Endothelial cell (in vitro differentiated cells): ENCODE data around the gene FAM98B. TPM values are rescaled to one million over a fixed set of nuclear protein-coding genes. Genes with fewer than 3 reads are reported as not detected.

Source experiments
- DNase-seq: peaks from one replicate; pipeline ENCODE4 v3.0.0; 2021; ENCODE audit warnings: low spot score
- H3K27ac Mint-ChIP-seq: one replicate; pipeline ENCODE4 v1.8.0; 2021; ENCODE audit warnings: mixed read lengths, inconsistent platforms; ENCODE audit not compliant: unreplicated experiment
- H3K27me3 Mint-ChIP-seq: one replicate; pipeline ENCODE4 v1.8.0; 2021; ENCODE audit warnings: mild to moderate bottlenecking, moderate library complexity, mixed read lengths, inconsistent platforms; ENCODE audit not compliant: unreplicated experiment
- H3K36me3 Mint-ChIP-seq: one replicate; pipeline ENCODE4 v1.8.0; 2021; ENCODE audit warnings: mild to moderate bottlenecking, low read depth, mixed read lengths, inconsistent platforms; ENCODE audit not compliant: unreplicated experiment
- H3K4me1 Mint-ChIP-seq: one replicate; pipeline ENCODE4 v1.8.0; 2021; ENCODE audit warnings: mild to moderate bottlenecking, mixed read lengths, inconsistent platforms; ENCODE audit not compliant: unreplicated experiment
- H3K4me3 Mint-ChIP-seq: one replicate; pipeline ENCODE4 v1.8.0; 2021; ENCODE audit warnings: mild to moderate bottlenecking, mixed read lengths, inconsistent platforms; ENCODE audit not compliant: unreplicated experiment
- H3K9me3 Mint-ChIP-seq: one replicate; pipeline ENCODE4 v1.8.0; 2021; ENCODE audit warnings: mixed read lengths, inconsistent platforms; ENCODE audit not compliant: unreplicated experiment
- total RNA-seq: library from RNA; stranded (reverse); fragmentation: NEBNext Ultra II Directional; extraction: Animal tissue kit (Norgen Biotek cat#: 25700); gene quantifications from one replicate; pipeline ENCODE4 v1.2.1, GENCODE V29; 2021; ENCODE audit not compliant: unreplicated experiment
- TF ChIP-seq, protein P1 (sequence below): fragments of 200-600 bp; sonication (generic); IDR thresholded peaks from one replicate; pipeline ENCODE4 v1.5.0; 2021; ENCODE audit warnings: antibody characterized with exemption; ENCODE audit not compliant: unreplicated experiment

The FAM98B gene
- total RNA-seq, 1 donor from 2014 or later, result 24.6 TPM

DNA sequence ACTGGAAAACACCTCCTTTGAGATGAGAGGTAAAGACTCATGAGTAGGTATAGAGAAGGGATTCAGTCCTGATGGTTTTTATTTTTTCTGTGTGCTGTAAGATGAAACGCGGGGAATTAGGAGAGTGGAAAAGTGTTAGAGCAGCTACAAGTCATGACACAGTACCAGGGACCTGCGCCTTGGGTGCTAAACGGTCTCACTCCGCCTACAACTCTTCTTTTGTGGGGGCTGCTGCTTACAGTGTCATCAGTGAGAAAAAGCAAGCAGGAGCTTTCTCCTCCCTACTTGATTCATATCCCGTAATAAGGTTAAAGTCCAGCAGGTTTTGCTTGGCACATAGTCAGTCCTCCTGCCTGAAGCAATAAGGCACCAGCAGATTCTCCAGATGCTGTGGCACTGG is 71.6 kb downstream of the FAM98B start:
- Mint-ChIP-seq H3K4me3 (no peak overlapping the region), H3K4me1 (no peaks in the 10 kb centered on the region), H3K9me3 (no peaks in the 10 kb centered on the region), H3K27me3 (peaks cover 4% of the 10 kb centered on the region), H3K36me3 (no peaks in the 10 kb centered on the region), H3K27ac (no peak overlapping the region)
- no peak for DNase-seq
- TF ChIP-seq, protein P1, sequence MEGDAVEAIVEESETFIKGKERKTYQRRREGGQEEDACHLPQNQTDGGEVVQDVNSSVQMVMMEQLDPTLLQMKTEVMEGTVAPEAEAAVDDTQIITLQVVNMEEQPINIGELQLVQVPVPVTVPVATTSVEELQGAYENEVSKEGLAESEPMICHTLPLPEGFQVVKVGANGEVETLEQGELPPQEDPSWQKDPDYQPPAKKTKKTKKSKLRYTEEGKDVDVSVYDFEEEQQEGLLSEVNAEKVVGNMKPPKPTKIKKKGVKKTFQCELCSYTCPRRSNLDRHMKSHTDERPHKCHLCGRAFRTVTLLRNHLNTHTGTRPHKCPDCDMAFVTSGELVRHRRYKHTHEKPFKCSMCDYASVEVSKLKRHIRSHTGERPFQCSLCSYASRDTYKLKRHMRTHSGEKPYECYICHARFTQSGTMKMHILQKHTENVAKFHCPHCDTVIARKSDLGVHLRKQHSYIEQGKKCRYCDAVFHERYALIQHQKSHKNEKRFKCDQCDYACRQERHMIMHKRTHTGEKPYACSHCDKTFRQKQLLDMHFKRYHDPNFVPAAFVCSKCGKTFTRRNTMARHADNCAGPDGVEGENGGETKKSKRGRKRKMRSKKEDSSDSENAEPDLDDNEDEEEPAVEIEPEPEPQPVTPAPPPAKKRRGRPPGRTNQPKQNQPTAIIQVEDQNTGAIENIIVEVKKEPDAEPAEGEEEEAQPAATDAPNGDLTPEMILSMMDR, result no peak

DNA sequence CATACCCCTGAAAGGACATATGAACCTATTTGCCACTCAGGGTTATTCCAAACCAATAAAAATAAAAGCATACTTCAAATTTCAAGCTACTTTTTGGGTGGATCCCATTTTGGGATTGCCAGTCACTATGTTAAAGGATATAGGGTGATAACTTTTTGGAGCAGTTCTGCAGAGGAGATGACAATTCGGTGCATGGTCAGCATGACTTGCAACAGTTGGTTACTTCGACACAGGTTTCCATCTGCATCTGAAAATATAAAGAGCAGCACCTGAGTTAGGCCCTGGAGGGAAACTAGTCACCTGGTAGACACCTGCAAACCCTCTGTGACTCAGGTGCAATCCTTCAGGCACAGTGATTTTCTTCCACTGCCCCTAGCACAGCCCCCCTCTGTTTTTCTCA is 72.2 kb downstream of the FAM98B start:
- Mint-ChIP-seq H3K36me3 (no peaks in the 10 kb centered on the region), H3K4me3 (no peak overlapping the region), H3K4me1 (no peaks in the 10 kb centered on the region), H3K9me3 (no peaks in the 10 kb centered on the region), H3K27ac (no peak overlapping the region), H3K27me3 (peaks cover 4% of the 10 kb centered on the region)
- TF ChIP-seq, protein P1, result no peak
- no peak for DNase-seq

DNA sequence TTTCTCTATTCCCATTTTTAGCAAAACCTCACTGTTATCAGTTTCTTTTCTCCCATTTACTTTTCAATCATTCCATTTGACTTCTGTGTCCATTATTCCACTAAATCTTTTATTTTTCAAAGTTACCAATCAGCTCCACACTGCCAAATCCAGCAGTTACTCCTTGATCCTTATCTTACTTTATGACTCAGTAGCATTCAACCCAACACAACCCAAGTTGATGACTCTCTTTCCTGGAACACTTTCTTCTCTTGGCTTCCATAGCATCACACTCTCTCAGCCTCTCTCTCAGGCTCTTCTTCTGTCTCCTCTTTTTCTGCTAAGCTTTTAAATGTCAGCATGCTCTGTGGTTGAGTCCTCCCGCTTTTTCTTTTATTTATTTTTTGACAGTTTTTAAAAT is 74.4 kb downstream of the FAM98B start:
- TF ChIP-seq, protein P1, result no peak
- Mint-ChIP-seq H3K4me3 (no peak overlapping the region), H3K4me1 (peaks cover 5% of the 10 kb centered on the region), H3K36me3 (no peaks in the 10 kb centered on the region), H3K27ac (no peak overlapping the region), H3K27me3 (peaks cover 4% of the 10 kb centered on the region), H3K9me3 (no peaks in the 10 kb centered on the region)
- no peak for DNase-seq

DNA sequence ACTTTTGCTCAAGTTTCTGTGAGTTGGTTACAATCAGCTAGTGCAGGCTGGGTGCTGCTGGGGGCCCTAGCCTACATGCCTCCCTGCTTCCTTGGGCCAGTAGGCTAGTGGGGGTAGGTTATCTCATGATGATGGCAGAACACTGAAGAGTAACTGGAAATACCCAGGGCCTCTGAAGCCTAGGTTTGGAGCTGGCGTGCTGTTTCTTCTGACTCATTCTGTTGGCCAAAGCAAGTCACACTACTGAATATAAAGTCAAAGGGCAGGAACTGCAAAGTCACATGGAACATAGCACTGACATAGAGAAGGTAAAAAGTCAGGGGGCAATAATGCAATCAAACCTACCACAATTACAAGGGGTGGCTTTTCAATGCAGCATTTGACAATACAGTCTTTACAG is 76.2 kb downstream of the FAM98B start:
- H3K4me1 Mint-ChIP-seq, result peaks cover 16% of the 10 kb centered on the region
- H3K9me3 Mint-ChIP-seq, result no peaks in the 10 kb centered on the region
- no peak overlapping the region for H3K27ac Mint-ChIP-seq
- no peaks in the 10 kb centered on the region for H3K36me3 Mint-ChIP-seq
- no peak overlapping the region for H3K4me3 Mint-ChIP-seq
- peaks cover 5% of the 10 kb centered on the region for H3K27me3 Mint-ChIP-seq
- DNase-seq, result no peak
- TF ChIP-seq, protein P1, result no peak

DNA sequence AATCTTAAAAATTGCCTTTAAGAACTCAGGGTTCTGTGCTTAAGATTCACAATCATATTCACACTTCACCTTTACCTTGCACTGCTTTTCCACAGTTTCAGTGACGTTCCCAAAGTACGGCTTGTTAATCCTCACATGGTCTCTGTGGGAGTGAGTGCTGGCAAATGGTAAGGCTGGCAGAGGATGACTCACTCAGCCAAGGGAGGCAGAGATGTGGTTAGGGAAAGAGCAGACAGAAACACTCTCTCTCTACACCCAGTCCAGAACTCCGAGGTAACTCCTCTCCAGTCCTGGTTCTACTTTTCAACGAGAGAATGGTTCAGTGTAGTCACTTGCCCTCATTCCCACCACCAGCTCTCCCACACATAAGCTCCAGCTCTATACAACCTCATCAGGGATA is 77.6 kb downstream of the FAM98B start:
- Mint-ChIP-seq H3K4me1 (peaks cover 16% of the 10 kb centered on the region), H3K36me3 (no peaks in the 10 kb centered on the region), H3K27ac (no peak overlapping the region), H3K9me3 (no peaks in the 10 kb centered on the region), H3K4me3 (no peak overlapping the region), H3K27me3 (peaks cover 5% of the 10 kb centered on the region)
- no peak for DNase-seq
- TF ChIP-seq, protein P1, result no peak
